Measurements from ENCODE around the gene LYRM4.
"Not testable (repeated sequence)": the region's sequence is repeated elsewhere in the genome, so short reads cannot be mapped to it uniquely, and the experiment has no call there.

Gene LYRM4

GRCh38 chr6:5068153-5068751 is 192.5 kb downstream of the LYRM4 start:
- Histone ChIP-seq H3K4me2 (ENCODE audit: low read length) (no peak overlapping the region), H3K27me3 (ENCODE audit: control insufficient read depth, insufficient read depth, low read length) (no peaks in the 10 kb centered on the region), H3K4me1 (no peaks in the 10 kb centered on the region), H3K9me3 (ENCODE audit: control insufficient read depth, low read length) (no peaks in the 10 kb centered on the region), H3K79me2 (no peaks in the 10 kb centered on the region), H3K27ac (no peak overlapping the region), H2AFZ (no peak overlapping the region), H3K4me3 (ENCODE audit: low read depth, low read length) (no peak overlapping the region), H3K36me3 (ENCODE audit: control insufficient read depth, insufficient read depth, low read length) (no peaks in the 10 kb centered on the region), H3K9ac (no peak overlapping the region)
- TF ChIP-seq CTCF (IDR thresholded peaks at IDR 0.05): no peak

GRCh38 chr6:5067305-5067704 is 193.4 kb downstream of the LYRM4 start:
- no peak for TF ChIP-seq CTCF (IDR thresholded peaks at IDR 0.05)
- Histone ChIP-seq H3K36me3 (ENCODE audit: control insufficient read depth, insufficient read depth, low read length) (no peaks in the 10 kb centered on the region), H3K27me3 (ENCODE audit: control insufficient read depth, insufficient read depth, low read length) (no peaks in the 10 kb centered on the region), H3K4me1 (no peaks in the 10 kb centered on the region), H3K4me2 (ENCODE audit: low read length) (no peak overlapping the region), H3K9me3 (ENCODE audit: control insufficient read depth, low read length) (no peaks in the 10 kb centered on the region), H3K79me2 (no peaks in the 10 kb centered on the region), H3K9ac (no peak overlapping the region), H2AFZ (no peak overlapping the region), H3K4me3 (ENCODE audit: low read depth, low read length) (no peak overlapping the region), H3K27ac (no peak overlapping the region)

GRCh38 chr6:5066456-5067093 is 194.2 kb downstream of the LYRM4 start:
- no peak for TF ChIP-seq CTCF (IDR thresholded peaks at IDR 0.05)
- Histone ChIP-seq H3K9me3 (ENCODE audit: control insufficient read depth, low read length) (no peaks in the 10 kb centered on the region), H2AFZ (no peak overlapping the region), H3K36me3 (ENCODE audit: control insufficient read depth, insufficient read depth, low read length) (no peaks in the 10 kb centered on the region), H3K4me2 (ENCODE audit: low read length) (no peak overlapping the region), H3K4me1 (no peaks in the 10 kb centered on the region), H3K4me3 (ENCODE audit: low read depth, low read length) (no peak overlapping the region), H3K27me3 (ENCODE audit: control insufficient read depth, insufficient read depth, low read length) (no peaks in the 10 kb centered on the region), H3K27ac (no peak overlapping the region), H3K79me2 (no peaks in the 10 kb centered on the region), H3K9ac (no peak overlapping the region)

- Histone ChIP-seq H3K4me1 (no peaks in the 10 kb centered on the region), H2AFZ (no peak overlapping the region), H3K27ac (no peak overlapping the region), H3K36me3 (ENCODE audit: control insufficient read depth, insufficient read depth, low read length) (no peaks in the 10 kb centered on the region), H3K9ac (no peak overlapping the region), H3K4me3 (ENCODE audit: low read depth, low read length) (no peak overlapping the region), H3K9me3 (ENCODE audit: control insufficient read depth, low read length) (no peaks in the 10 kb centered on the region), H3K27me3 (ENCODE audit: control insufficient read depth, insufficient read depth, low read length) (no peaks in the 10 kb centered on the region), H3K79me2 (no peaks in the 10 kb centered on the region), H3K4me2 (ENCODE audit: low read length) (no peak overlapping the region)
- TF ChIP-seq CTCF (IDR thresholded peaks at IDR 0.05): no peak
Measured at GRCh38 chr6:5063617-5064016, 197.1 kb downstream of the LYRM4 start.

GRCh38 chr6:5061152-5061551 is 199.6 kb downstream of the LYRM4 start:
- H3K79me2 ChIP-seq: no peaks in the 10 kb centered on the region
- H3K9ac ChIP-seq: no peak overlapping the region
- TF ChIP-seq CTCF (IDR thresholded peaks at IDR 0.05): no peak
- H3K36me3 ChIP-seq (ENCODE audit: control insufficient read depth, insufficient read depth, low read length): no peaks in the 10 kb centered on the region
- H3K4me1 ChIP-seq: no peaks in the 10 kb centered on the region
- no peaks in the 10 kb centered on the region for H3K9me3 ChIP-seq (ENCODE audit: control insufficient read depth, low read length)
- H3K27ac ChIP-seq: no peak overlapping the region
- no peak overlapping the region for H3K4me2 ChIP-seq (ENCODE audit: low read length)
- H3K27me3 ChIP-seq (ENCODE audit: control insufficient read depth, insufficient read depth, low read length): no peaks in the 10 kb centered on the region
- no peak overlapping the region for H2AFZ ChIP-seq
- no peak overlapping the region for H3K4me3 ChIP-seq (ENCODE audit: low read depth, low read length)

- H3K36me3 ChIP-seq (ENCODE audit: control insufficient read depth, insufficient read depth, low read length); H3K9ac ChIP-seq; H3K9me3 ChIP-seq (ENCODE audit: control insufficient read depth, low read length); H3K4me3 ChIP-seq (ENCODE audit: low read depth, low read length); H3K4me1 ChIP-seq; H3K27me3 ChIP-seq (ENCODE audit: control insufficient read depth, insufficient read depth, low read length); H3K4me2 ChIP-seq (ENCODE audit: low read length); H2AFZ ChIP-seq; H3K79me2 ChIP-seq; H3K27ac ChIP-seq: not testable (repeated sequence)
Measured at GRCh38 chr6:5060439-5060838, 200.3 kb downstream of the LYRM4 start.
